ENCODE measurements around the gene NKX6-1. TPM values are rescaled to one million over a fixed set of nuclear protein-coding genes. Genes with fewer than 3 reads are reported as not detected.

Gene NKX6-1
- total and polyA plus RNA-seq, 9 of the 15 experiments (the other 6 are each of a cell fraction or from before 2014, with no cell fraction given) = not detected

DNA sequence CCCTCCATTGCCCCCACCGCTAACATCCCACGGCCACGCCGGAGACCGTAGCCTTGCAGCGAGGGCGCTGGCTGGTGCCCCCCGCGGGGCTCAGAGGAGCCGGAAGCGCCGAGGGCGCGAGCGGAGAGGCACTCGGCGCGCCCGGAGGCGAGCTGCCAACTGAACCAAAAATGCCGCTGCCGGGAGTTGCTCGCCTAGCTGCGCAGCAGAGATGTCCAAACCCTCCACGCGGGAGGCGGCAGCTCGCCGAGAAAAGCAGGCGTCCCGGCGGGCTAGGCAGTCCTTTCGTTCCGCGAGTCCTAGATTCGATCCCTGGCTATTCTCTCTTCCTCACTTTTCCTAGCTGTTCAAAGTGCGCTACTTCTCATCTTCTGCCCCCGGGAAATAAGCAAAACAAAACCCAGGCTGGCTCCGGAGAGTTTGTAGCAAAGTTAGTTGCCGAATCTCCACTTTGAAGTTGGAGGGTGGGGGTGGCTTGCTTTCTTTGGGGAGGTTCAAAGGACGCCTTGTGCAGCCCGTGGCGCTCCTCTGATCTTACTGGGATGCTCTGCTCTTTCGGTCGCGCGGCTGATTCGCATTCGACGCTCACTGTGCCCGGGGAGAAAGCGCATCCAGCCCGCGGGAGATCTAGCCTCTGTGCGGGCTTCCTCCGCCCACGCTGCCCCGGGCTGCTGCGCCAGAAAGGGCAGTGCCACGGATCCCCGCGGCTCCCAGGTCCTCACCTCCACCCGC, 723 bp downstream of the NKX6-1 start (continued):
- TF ChIP-seq PRPF4 (IDR thresholded peaks at IDR 0.05; ENCODE audit: insufficient read depth, low read depth, low read length, poor library complexity, severe bottlenecking) (no peak), ZC3H8 (IDR thresholded peaks at IDR 0.05) (no peak), ZFP1 (CRISPR knock-in tag; IDR thresholded peaks at IDR 0.05) (no peak), CHAMP1 (IDR thresholded peaks at IDR 0.05) (no peak), HNRNPH1 (optimal IDR thresholded peaks at IDR 0.05; ENCODE audit: low read depth, low read length) (no peak), POLR3A (IDR thresholded peaks at IDR 0.05; ENCODE audit: borderline replicate concordance, extremely low read depth, insufficient read depth, insufficient read length) (no peak)
- TF ChIP-seq, protein P1, sequence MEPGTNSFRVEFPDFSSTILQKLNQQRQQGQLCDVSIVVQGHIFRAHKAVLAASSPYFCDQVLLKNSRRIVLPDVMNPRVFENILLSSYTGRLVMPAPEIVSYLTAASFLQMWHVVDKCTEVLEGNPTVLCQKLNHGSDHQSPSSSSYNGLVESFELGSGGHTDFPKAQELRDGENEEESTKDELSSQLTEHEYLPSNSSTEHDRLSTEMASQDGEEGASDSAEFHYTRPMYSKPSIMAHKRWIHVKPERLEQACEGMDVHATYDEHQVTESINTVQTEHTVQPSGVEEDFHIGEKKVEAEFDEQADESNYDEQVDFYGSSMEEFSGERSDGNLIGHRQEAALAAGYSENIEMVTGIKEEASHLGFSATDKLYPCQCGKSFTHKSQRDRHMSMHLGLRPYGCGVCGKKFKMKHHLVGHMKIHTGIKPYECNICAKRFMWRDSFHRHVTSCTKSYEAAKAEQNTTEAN (CRISPR knock-in tag; IDR thresholded peaks at IDR 0.05) = no peak
